Stimulated activated effector memory CD8-positive, alpha-beta T cell treated with anti-CD3 and anti-CD28 coated beads, Interleukin-12 subunit alpha, Interleukin-12 subunit beta, amount 100 ng/mL, for 72 hours (primary cell): ENCODE measurements around the gene BRD2.
A peak's percentile ranks its signal among the peaks of the same experiment; 100 is the strongest.

ENCODE experiments used
- ATAC-seq: fragments of 150-1000 bp; cut with Tn5 transposase; 2 replicates; pipeline ENCODE4 v1.10.0; 2021
- DNase-seq, 2 donors: peaks; one replicate each; pipeline ENCODE4 v3.0.0; 2021 to 2022; ENCODE audit warnings: low spot score in 2 of 2
- H3K27ac Mint-ChIP-seq: one replicate; pipeline ENCODE4 v1.8.0; 2022; ENCODE audit warnings: mild to moderate bottlenecking, mixed read lengths
- H3K36me3 Mint-ChIP-seq: one replicate; pipeline ENCODE4 v1.8.0; 2022; ENCODE audit warnings: mild to moderate bottlenecking, mixed read lengths
- H3K4me1 Mint-ChIP-seq: one replicate; pipeline ENCODE4 v1.8.0; 2022; ENCODE audit warnings: mixed read lengths
- H3K4me3 Mint-ChIP-seq: one replicate; pipeline ENCODE4 v1.8.0; 2022; ENCODE audit warnings: mild to moderate bottlenecking, mixed read lengths
- H3K9me3 Mint-ChIP-seq: one replicate; pipeline ENCODE4 v1.8.0; 2022; ENCODE audit warnings: mixed read lengths

The BRD2 gene

GRCh38 chr6:32974541-32975308 is 6.3 kb downstream of the BRD2 start:
- Mint-ChIP-seq H3K4me1 (peaks cover 84% of the 10 kb centered on the region), H3K27ac (peak overlapping the region; percentile 99)
- peak in 1 of 2 donors; percentile 57 for DNase-seq

DNA sequence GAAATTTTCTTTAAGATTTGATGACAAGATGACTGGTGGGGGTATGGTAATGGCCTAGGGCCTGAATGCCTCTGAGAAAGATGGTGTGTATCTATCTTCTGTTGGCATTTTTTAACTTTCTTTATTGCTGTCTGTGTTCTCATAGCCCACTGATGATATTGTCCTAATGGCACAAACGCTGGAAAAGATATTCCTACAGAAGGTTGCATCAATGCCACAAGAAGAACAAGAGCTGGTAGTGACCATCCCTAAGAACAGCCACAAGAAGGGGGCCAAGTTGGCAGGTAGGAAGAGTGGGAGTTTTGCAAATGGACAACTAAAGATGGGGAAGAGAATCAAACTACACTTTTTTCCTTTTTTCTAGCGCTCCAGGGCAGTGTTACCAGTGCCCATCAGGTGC is 7.5 kb downstream of the BRD2 start:
- peaks cover 94% of the 10 kb centered on the region for H3K4me1 Mint-ChIP-seq
- no peaks in the 10 kb centered on the region for H3K9me3 Mint-ChIP-seq
- no peak for ATAC-seq

More at GRCh38 chr6:32974541-32975308, 6.3 kb downstream of the BRD2 start:
- Mint-ChIP-seq H3K9me3 (no peaks in the 10 kb centered on the region), H3K4me3 (peak overlapping the region; percentile 100), H3K36me3 (peaks cover 100% of the 10 kb centered on the region)
- no peak for ATAC-seq

GRCh38 chr6:32976334-32977069 is 8.1 kb downstream of the BRD2 start:
- DNase-seq (peak in 1 of 2 donors; percentile 48), ATAC-seq (no peak)
- H3K36me3 Mint-ChIP-seq: peaks cover 100% of the 10 kb centered on the region
- H3K27ac Mint-ChIP-seq: peak overlapping the region; percentile 99
- no peaks in the 10 kb centered on the region for H3K9me3 Mint-ChIP-seq
- peaks cover 88% of the 10 kb centered on the region for H3K4me1 Mint-ChIP-seq
- H3K4me3 Mint-ChIP-seq: peak overlapping the region; percentile 100

More for the DNA sequence above, 7.5 kb downstream of the BRD2 start:
- DNase-seq: no peak
- H3K27ac Mint-ChIP-seq: peak overlapping the region; percentile 99
- peak overlapping the region; percentile 100 for H3K4me3 Mint-ChIP-seq
- peaks cover 100% of the 10 kb centered on the region for H3K36me3 Mint-ChIP-seq

GRCh38 chr6:32977272-32977952 is 9.0 kb downstream of the BRD2 start:
- ATAC-seq (no peak), DNase-seq (peak in 1 of 2 donors; percentile 47)
- Mint-ChIP-seq H3K36me3 (peaks cover 100% of the 10 kb centered on the region), H3K9me3 (no peaks in the 10 kb centered on the region), H3K4me1 (peaks cover 84% of the 10 kb centered on the region), H3K4me3 (peak overlapping the region; percentile 100), H3K27ac (peak overlapping the region; percentile 99)

- peaks cover 79% of the 10 kb centered on the region for H3K4me1 Mint-ChIP-seq
- DNase-seq: no peak
- H3K27ac Mint-ChIP-seq: peak overlapping the region; percentile 99
- H3K9me3 Mint-ChIP-seq: no peaks in the 10 kb centered on the region
- peaks cover 100% of the 10 kb centered on the region for H3K36me3 Mint-ChIP-seq
- ATAC-seq: no peak
- peak overlapping the region; percentile 100 for H3K4me3 Mint-ChIP-seq
Observed at GRCh38 chr6:32977953-32978324, 9.5 kb downstream of the BRD2 start.

- H3K27ac Mint-ChIP-seq: peak overlapping the region; percentile 99
- no peaks in the 10 kb centered on the region for H3K9me3 Mint-ChIP-seq
- H3K4me1 Mint-ChIP-seq: peaks cover 76% of the 10 kb centered on the region
- DNase-seq (peak in 1 of 2 donors; percentile 46), ATAC-seq (no peak)
- no peak overlapping the region for H3K4me3 Mint-ChIP-seq
- peaks cover 86% of the 10 kb centered on the region for H3K36me3 Mint-ChIP-seq
Observed at GRCh38 chr6:32979720-32980487, 11.5 kb downstream of the BRD2 start.

GRCh38 chr6:32980488-32981038 is 12.2 kb downstream of the BRD2 start:
- ATAC-seq: no peak
- Mint-ChIP-seq H3K36me3 (peaks cover 79% of the 10 kb centered on the region), H3K4me1 (peaks cover 70% of the 10 kb centered on the region), H3K4me3 (no peak overlapping the region), H3K9me3 (no peaks in the 10 kb centered on the region), H3K27ac (peak overlapping the region; percentile 99)
- peak in 1 of 2 donors; percentile 48 for DNase-seq

GRCh38 chr6:32982084-32982701 is 13.8 kb downstream of the BRD2 start:
- no peak for ATAC-seq
- DNase-seq: peak in 1 of 2 donors; percentile 50
- H3K27ac Mint-ChIP-seq: peak overlapping the region; percentile 99
- no peak overlapping the region for H3K4me3 Mint-ChIP-seq
- H3K36me3 Mint-ChIP-seq: peaks cover 63% of the 10 kb centered on the region
- H3K9me3 Mint-ChIP-seq: no peaks in the 10 kb centered on the region
- peaks cover 54% of the 10 kb centered on the region for H3K4me1 Mint-ChIP-seq

DNA sequence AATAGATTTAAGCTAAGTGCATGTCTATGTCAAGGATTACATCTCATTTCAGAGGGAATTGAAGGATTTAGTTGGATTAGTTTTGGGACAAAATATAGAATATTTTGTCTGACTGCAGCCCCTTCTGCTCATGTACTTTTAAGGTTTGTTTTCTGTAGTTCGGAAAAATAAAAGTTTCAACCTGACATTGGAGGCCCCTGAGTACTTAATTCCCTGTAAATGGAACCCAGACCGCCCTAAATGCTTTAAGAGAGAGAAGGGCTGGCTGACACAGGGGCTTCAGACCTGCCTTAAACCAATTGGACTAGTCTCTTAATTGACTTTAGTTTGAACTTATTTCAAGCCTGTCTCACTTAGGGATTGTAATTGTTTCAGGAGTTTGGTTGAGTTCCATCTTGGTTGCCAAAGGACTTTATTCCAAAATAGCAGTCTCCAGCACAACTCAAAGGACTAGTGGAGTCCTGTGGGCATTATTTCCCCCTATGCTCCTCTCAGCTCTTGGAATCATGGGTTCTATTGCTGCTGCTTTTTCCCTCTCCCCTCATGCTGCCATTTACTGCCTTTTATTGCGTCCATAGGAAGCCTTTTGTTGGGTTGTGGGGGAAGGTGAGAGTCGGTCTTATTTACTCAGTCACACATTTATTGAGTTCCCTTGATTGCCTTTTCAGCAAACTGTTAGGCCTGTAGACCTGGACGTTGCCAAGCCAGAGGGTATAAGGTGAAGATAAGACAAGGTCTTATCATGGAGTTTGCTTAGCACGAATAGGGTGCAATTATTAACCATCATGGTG is 14.5 kb downstream of the BRD2 start:
- ATAC-seq: no peak
- Mint-ChIP-seq H3K9me3 (no peaks in the 10 kb centered on the region), H3K4me3 (no peak overlapping the region), H3K4me1 (peaks cover 51% of the 10 kb centered on the region), H3K36me3 (peaks cover 56% of the 10 kb centered on the region), H3K27ac (peak overlapping the region; percentile 99)
- DNase-seq: peak in 1 of 2 donors; percentile 49

DNA sequence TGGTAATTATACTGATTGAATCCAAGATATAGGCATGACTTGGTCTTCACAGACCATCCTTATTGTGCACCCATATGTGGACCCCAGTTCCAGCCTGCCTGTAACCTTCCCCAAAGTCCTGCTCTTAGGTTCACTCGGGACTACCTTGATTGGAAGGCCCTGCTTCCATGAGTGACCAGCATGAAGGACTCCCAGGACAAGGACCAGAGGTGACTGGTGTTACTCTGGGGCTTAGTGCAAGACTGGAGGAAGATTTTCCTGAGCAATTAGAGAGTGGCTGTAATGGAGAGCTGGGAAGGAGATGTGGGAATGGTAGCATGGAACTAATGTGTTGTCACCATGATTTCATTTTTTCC is 15.1 kb downstream of the BRD2 start:
- peak in 1 of 2 donors; percentile 46 for DNase-seq
- Mint-ChIP-seq H3K36me3 (peaks cover 50% of the 10 kb centered on the region), H3K4me1 (peaks cover 49% of the 10 kb centered on the region), H3K27ac (peak overlapping the region; percentile 99), H3K9me3 (no peaks in the 10 kb centered on the region), H3K4me3 (no peak overlapping the region)
- no peak for ATAC-seq

GRCh38 chr6:32983964-32984621 is 15.7 kb downstream of the BRD2 start:
- H3K4me3 Mint-ChIP-seq: no peak overlapping the region
- H3K27ac Mint-ChIP-seq: peak overlapping the region; percentile 99
- DNase-seq (peak in 1 of 2 donors; percentile 52), ATAC-seq (peak; percentile 47)
- H3K36me3 Mint-ChIP-seq: peaks cover 44% of the 10 kb centered on the region
- no peaks in the 10 kb centered on the region for H3K9me3 Mint-ChIP-seq
- peaks cover 42% of the 10 kb centered on the region for H3K4me1 Mint-ChIP-seq

- H3K27ac Mint-ChIP-seq: no peak overlapping the region
- no peak overlapping the region for H3K4me3 Mint-ChIP-seq
- H3K36me3 Mint-ChIP-seq: peaks cover 37% of the 10 kb centered on the region
- peaks cover 37% of the 10 kb centered on the region for H3K4me1 Mint-ChIP-seq
- peak; percentile 83 to 93 for DNase-seq
- H3K9me3 Mint-ChIP-seq: no peaks in the 10 kb centered on the region
- ATAC-seq: peak; percentile 90
Observed at GRCh38 chr6:32984622-32985389, 16.4 kb downstream of the BRD2 start.

DNA sequence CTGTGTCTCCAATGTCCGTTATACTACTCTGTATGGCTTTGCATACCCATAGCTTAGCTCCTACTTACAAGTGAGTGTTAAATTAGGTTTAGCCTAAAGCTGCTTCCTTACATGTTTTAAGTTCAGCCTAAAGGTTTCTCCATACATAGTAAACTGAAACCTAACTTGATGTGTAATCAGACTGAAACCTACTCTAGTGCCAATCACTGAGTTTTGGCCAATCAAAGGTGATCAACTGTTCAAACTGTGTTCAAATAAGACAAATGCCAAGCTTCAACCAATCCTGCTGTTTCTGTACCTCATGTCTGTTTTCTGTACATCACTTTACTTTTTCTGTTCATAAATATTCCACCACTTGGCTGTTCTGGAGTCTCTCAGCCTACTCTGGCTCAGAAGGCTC is 21.0 kb downstream of the BRD2 start:
- H3K27ac Mint-ChIP-seq: no peak overlapping the region
- H3K36me3 Mint-ChIP-seq: no peaks in the 10 kb centered on the region
- no peak overlapping the region for H3K4me3 Mint-ChIP-seq
- H3K9me3 Mint-ChIP-seq: no peaks in the 10 kb centered on the region
- peaks cover 14% of the 10 kb centered on the region for H3K4me1 Mint-ChIP-seq
- ATAC-seq (peak; percentile 37), DNase-seq (no peak)
